Stimulated activated CD4-positive, alpha-beta T cell treated with anti-CD3 and anti-CD28 coated beads, Interleukin-4, amount 100 ng/mL, for 1 hour (primary cell): Measurements from ENCODE around the gene DHCR7.
A peak's percentile ranks its signal among the peaks of the same experiment; 100 is the strongest.

Source experiments
- DNase-seq: peaks from one replicate; pipeline ENCODE4 v3.0.0-alpha.2; 2020

DHCR7 gene

DNA sequence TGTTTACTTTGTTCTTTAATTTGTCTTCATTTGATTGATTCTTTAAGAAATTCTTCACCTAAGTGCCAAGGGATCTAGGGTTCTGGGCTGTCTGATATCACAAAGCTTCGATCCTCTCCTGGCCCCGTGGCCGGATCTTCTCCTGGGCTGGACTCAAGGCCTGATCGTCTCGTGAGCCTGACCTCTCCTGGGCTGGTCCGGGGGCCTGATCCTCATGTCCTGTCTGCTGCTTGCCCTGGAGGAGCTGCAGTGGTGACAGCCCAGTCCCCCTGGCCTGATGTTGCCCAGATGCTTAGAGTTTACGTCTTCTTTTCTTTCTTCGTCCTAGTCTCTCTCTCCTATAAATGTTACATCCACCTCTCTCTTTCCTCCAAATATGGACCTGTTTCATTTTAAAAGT lies 8.1 kb upstream of the DHCR7 start:
- DNase-seq: no peak

DNA sequence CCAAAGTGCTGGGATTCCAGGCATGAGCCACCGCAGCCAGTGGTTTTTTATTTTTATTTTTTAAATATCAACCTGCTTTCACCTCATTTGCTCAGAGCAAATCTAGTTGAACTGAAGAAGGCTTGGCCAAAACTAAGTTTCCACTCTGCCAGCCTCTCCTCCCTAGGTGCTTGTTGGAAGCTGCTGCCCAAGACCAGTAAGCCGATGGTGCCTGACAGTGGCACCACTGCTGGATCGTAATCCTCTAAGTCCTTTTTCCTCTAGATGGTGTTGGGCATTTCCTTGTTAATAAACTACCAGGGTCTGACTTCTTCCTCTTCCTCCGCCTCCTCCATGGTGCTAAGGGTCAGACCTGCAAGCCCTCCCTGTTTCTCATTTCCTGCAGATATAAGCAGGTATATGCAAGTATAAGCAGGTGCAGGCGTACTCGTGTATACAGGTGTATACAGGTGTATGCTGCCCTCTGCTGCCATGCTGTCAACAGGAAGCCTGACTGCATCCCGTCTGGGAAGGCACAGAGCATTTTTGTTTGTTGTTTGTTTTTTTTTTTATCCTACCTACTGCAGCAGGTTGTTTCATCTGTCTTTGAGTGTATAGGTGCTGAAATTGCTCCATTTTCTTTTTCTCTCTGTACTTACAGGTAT lies 6.4 kb upstream of the DHCR7 start:
- DNase-seq: peak; percentile 18

DNA sequence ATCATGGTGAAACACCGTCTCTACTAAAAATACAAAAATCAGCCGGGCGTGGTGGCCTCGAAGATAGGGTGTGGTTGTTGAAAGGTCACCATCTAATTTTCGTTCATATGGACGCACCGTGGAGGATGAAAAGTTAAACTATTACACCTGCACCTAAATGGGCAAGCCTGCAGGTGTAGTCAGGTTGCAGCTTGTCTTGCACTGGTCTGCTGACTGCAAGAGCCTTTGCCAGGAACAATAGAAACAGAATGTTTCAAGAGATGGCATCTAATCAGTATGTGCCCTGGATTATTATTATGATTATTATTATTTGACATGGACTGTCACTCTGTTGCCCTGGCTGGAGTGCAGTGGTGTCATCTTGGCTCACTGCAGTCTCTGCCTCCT lies 5.7 kb upstream of the DHCR7 start:
- DNase-seq: no peak

DNA sequence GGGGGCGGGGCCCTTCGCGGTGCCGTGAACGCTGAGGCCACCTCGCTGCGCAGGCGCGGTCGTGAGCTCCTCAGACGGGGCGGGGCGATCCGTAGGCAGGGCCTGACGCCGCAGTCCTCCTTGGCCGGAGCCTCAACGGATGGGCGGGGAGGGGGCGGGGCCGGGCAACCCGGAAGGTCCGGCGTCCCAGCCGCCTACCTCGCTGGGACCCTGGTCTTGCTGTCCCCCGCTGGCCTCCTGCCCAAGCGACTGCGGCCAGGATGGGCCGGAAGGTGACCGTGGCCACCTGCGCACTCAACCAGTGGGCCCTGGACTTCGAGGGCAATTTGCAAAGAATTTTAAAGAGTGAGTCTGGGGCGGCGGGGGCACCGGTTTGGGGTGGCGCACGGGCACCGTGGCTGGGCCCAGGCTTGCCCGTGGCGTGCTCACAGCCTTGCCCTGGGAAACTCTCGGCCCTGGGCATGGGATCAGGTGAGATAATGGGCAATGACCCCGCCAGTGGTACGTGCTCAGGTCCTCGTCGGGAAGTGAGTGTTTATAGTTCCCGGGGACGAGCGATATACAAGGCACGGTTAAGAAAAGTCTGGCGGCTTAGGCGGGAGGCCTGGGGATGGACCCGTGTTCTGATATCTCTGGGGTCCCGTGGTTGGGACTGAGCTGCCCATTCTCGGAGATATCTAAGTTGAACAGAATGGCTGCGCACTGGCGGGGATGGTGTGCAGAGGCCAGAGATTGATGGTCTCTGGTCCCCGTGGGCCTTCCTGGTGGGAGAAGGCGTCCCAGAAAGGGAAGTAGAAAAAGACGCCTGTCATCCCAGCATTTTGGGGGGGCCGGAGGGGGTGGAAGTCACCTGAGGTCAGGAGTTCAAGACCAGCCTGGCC lies 5.1 kb upstream of the DHCR7 start, which contains the start of gene NADSYN1:
TSS of gene NADSYN1 (plus strand) at position 167 of the 881 bp plus-strand sequence. CDS start at position 261, 94 bp downstream.
- DNase-seq: peak; percentile 96

DNA sequence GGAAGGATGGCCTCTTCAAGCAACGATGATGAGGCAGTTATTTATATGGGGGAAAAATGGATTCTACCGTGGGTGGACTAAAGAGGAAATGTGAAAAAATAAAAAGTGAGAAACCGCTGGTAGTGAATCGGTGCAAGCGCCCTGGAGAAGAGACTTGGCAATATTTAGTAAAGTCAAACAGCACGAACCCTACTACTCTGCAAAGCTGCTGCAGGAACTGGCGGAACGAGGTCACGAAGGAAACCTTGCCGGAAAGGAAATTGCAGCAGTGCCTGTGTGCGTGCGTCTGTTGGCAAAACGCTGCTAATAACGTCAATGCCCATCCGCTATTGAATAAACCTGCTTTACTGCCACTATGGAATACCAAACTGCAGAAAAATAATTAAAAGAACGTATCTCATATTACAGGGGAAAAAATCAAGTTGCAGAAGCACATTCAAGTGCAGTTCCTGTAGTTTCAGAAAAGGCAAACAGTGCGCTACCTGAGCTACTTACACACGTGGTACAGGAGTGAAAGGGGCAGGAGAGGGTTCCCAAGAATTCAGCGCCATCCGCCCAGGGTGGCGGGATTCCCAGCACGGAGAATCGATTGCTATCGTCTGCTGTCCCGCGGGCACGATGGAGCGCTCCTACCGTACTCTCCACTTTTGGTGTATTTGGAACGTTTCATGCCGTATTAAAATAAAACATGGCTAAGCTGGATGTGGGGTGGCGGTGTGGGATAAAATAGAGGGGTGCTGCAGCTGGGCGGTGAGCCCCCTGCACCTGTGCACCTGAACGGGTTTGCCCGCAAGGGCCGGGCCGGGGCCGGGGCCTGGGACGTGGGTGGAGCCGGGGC lies 4.2 kb upstream of the DHCR7 start:
- peak; percentile 48 for DNase-seq

DNA sequence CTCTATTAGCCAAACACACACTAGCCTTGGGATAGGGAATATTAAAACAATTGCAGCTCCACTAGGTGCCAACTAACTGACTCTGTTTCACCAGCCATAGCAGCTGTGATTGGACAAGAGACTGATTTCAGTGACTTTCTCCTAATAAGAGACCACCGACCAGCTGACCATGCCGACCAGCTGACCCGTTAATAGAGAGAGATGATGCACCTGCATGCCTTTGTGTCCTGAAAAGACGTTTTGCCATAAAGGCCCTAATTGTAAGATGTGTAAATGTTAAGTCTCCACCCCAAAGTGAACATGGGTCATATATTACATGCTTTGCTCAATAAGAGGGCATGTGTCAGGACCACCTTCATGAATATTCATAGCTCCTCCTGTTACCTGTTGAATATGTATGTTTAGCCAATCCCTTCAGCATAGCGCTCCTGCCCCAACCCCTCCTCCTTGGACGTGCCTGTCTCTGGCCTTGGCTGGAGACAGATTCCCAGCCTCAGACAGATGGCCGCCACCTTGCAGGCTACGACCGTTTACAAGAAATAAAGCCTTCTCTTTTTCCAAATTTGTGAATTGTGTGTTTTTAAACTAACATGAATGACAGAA lies 3.5 kb upstream of the DHCR7 start:
- no peak for DNase-seq

DNA sequence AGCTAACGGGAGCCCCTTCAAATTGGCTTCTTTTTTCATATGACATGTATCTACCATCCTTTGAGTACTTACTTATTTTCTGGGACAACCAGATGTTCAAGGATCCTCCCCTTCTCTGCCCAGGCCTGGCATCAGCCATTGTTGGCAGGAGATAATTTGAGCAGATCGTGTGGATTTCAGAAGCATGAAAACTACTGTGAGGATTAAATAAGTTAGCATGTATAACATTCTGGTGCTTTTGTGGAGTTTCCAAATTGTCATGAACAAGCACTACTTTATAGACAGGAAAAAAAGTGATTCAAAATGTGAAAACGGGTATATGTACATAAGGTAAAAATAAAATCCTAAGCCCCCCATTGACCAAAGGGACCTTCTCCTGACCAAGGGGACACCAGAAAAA lies 2.7 kb upstream of the DHCR7 start:
- DNase-seq: no peak

DNA sequence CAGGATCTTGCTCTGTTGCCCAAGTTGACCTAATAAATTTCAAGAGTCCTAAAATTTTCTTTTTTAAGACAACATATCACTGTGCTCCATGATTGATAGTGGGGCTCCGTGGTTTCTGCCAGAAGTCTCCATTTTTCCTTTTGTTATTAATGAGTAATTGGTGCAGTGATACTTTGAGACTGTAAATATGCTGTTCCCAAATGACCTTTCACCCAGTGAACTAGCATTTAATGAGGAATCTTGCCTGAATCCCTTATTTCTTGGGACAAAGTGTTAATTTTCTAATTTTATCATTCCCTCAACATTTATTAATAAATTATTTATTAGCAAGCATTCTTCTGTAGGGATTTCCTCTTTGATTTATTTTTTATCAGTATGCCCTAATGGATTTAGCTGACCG lies 2.3 kb upstream of the DHCR7 start:
- DNase-seq: no peak

DNA sequence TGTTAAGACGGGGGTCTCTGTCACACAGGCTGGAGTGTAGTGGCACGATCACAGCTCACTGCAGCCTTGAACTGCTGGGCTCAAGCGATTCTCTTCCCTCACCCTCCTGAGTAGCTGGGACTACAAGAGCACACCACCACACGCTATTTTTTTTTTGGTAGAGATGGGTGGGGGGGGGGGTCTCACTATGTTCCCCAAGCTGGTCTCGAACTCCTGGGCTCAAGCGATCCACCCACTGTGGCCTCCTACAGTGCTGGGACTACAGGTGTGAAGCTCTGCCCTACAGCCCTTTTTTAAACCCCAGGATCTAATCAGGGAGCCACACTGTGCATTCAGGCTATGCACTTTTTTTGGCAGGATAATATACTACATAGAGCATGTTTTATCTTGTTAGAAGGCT lies 1.4 kb upstream of the DHCR7 start:
- no peak for DNase-seq

DNA sequence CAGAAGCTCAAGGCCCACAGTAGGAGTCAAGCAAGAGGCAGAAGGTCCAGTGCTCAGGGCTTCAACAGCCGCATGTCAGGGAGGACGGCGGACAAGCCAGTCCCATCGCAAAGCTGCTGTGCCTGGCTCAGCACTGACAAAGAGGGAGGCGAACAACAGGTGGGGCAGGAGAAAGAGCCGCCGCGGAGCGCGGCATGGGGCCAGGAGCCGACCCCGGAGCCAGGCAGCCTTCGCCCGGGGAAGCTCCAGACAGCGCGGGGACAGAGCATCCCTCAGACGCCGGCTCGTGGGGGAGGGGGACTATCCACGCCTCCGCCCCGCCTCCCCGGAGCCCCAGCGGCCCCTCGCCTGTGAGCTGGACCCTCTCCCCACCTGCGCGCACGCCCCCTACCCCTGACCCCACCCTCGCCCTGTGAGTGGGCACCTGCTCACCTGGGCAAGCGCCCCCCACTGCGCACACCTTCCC lies 369 bp downstream of the DHCR7 start:
- DNase-seq: peak; percentile 47

DNA sequence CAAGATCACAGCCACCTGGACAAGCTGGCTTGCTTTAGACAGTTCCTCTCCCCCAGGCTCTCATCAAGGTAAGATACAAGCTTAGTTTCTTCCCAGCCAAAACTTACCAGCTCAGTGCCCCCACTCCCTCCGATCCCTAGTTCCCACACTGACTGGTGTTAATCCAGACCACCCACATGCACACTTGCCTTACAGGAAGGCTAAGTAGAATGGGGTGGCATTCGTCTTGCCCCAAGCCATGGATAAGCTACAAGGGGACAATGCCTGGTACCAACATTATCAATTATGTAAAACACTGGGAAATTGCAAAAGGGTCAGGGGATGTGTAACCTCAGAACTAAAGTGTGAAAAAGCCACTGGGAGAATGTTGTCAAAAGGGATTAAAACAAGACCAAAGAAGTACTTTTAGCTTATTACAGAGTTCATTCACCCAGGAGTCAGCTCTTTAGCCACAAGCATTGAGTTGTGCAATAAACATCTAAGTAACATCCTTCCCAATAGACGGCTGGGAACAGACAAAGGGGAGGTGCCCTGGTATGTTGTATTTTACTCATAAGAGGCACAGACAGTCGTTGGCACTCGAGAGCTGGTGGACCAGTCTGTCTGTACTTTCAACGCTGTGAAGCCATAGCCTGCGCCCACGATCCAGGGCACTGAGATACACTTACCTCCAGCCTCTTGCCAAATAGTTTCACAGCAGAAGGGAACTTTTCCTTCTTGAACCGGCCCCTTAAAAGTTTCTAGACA lies 1.1 kb downstream of the DHCR7 start:
- DNase-seq: no peak

DNA sequence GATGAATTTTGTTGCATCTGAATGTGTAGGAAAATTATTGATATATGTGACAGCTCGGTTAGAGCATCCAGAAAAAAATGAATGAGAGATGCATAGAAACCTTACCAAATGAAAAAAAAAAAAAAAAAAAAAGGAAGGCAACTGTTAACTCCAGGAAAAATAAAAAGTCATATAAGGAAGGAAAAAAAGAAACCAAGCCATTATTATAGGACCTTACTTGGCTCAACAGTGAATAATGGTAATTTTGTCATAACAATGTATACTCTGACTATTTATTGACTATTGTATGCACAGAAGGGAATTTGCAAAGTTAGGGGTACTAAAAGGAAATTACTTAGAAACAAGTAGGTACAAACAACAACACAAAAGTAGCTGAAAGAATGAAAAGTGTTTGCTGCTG lies 2.0 kb downstream of the DHCR7 start:
- no peak for DNase-seq

DNA sequence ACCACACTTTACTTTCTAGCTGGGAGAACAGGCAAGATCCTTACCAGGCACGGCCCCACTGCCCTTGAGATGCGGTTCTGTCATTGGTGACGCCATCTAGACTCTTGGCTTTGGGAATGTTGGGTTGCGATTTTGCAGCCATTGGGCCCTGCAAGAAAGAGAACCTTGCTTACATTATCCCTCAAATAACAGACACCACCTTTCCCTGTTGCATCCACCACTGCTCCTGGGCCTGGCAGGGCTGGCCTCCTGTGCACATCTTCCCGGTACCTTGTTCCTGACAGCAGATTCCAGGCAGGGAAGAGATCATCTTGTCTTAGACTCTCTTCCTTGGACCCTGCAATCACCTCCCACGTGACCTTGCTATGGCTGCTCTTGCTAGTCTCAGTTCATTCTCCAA lies 3.4 kb downstream of the DHCR7 start:
- no peak for DNase-seq

DNA sequence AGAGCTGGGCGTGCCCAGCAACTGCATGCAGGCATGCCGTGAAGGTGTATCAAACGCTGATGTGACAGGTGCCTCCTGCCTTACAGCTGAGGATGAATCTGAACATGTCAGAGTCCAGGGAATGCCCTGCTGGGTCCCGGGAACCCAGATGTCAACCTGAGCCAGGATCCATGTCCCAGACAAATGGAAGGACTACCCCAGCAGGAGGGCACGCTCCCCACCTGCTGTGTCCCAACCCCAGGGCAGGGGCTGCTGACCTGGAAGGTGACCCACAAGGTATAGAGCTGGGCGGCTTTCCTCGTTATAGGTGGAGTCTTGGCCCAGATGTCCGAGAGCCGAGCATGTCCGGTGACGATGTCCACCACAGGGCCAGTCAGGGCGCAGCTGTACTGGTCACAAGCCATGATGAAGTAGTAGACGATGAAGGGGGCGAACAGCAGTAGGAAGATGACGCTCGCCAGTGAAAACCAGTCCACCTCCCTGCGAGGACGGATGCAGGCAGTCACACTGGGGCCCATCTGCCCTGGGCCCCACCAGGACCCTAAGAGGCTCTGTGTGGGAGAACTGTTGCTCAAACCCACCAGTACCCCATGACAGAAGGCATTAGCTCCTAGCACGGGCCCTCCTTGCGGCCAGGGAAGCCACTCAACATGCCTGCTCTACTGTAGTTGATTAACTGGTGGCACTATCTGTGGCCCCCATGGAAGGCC lies 4.3 kb downstream of the DHCR7 start:
- DNase-seq: no peak

DNA sequence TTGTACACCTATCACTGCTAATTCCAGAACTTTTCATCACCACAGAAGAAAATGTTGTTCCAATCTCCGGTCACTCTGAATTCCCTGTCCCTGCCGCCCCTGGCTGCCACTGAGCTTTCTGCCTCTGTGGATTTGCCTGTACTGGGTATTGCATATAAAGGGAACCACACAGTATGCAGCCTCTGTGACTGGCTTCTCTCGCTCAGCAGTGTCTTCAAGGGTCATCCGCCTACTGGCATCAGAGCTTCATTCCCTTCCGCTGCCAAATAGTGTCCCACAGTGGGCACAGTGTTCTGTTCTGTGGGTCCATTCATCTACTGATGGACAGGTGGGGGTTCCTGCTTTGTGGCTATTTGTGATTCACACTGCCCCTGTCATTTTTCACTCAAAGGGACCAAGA lies 5.3 kb downstream of the DHCR7 start:
- no peak for DNase-seq

DNA sequence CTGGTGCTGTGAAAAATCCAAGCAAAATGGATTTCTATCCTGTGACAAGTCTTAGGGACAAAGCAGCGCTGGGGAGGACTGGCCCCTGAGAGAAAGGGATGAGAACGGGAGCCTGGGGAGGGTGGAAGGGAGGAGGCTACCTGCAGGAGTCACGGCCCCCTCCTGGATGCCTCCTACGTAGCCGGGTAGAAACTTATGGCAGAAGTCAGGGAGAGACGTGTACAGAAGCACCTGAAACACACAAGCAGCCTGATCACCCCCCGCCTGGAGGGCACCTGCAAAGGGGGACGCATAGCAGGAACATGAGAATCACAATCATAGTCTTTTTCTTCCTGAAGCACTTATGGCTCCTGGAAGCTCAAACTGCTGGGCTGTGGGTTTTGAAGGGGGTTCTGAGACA lies 6.1 kb downstream of the DHCR7 start:
- DNase-seq: no peak

DNA sequence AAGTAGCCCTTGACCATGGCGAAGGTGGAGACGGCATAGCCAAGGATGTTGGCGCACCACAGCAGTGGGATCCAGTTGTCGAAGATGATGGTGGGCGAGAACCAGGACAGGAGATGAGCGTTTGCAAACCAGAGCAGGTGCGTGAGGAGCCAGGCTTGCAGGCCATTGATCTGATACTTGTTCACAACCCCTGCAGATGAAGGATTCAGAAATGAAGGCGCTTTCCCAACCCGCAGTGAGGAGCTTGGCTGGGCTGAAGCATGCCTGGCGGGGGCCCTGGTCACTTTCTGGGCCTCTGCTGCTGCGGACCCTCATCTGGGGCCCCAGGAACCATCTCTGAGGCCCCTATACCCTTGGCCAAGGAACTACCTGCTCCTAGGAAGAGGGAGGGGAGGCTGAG lies 6.9 kb downstream of the DHCR7 start:
- no peak for DNase-seq

DNA sequence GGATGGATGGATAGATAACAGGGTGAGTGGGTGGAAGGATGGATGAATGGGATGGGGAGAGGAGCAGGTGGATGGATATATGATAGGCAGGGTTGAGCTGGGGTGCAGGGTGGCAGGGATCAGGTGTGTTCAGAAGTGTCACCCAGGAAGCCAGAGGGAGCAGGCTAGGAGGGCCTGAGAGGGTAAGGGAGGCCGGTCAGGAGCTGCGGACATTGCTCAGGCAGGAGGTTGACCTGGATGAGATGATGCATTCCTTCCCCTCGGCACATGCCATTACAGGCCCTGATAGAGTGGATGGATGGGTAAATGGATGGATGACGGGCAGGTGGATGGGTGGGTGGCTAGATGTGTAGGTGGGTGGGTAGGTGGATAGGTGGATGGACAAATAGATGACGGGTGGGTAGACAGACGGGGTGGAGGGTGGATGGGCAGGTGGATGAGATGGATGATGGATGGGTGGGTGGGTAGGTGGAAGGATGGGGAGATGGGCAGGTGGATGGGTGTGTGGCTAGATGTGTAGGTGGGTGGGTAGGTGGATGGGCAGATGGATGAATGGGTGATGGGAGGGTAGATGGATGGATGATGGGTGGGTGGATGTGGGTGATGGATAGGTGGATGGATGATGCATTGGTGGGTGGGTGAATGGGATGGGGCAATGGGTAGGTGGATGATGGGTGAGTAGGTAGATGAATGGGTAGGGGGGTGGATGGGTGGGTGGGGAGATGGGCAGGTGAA lies 8.0 kb downstream of the DHCR7 start:
- no peak for DNase-seq

DNA sequence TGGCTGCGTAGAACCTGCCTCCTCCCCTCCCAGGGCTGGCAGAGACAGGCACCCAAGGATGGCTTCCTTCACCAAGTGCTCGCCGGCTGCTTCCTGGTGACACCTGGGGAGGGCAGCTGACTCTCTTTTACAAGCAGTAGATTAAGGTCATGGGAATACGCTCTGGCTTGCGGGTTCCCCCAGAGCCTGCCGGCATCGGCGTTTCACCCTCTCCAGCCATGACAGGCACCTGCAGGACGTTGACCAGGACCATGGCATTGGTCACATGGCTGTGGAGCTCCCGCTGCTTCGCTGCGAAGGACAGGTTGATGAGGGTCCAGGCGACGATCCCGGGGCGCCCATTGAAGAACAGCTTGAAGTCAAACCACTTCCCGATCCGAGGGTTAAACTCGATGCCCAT lies 9.5 kb downstream of the DHCR7 start:
- DNase-seq: no peak

DNA sequence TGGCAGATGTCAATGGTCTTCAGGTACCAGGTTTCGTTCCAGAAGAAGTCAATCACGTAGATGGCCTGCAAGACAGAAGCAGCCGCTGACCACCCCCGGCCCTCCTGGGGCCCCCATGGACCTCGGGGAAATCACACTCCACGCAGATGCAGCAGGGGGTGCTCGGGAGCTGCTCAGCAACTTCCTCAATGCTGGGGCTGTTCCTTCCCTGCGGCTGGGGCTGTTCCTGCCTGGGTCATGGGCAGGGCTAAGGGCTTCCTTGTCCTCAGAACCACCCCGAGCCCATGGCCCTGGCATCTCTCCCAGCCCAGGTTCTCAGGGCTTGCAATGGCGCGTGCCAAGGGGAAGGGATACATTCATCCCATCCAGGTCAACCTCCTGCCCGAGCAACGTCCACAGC lies 10.3 kb downstream of the DHCR7 start:
- no peak for DNase-seq

DNA sequence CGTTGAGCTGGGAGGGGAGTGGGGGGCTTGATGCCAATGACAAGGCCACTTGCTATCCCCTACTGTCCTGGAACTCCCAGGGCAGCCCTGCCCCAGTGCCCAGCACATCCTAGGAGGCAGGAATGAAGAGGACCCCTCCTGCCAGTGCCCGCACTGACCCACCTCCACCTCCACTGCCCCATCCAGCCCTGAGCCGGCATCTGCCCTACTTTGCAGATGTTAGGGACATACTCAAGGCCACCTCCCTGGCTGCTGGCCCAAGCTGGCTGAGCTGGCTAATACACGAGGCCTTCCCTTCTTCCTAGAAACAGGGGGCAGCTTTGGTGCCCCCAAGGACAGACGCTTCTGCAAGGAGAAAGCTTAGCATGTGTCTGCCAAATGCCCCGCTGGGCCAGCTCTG lies 10.8 kb downstream of the DHCR7 start:
- no peak for DNase-seq
